K562 (cell line): ENCODE data around the gene ARHGAP31.

Source experiments
- ARID2 ChIP-seq: fragments of 450-650 bp; IDR thresholded peaks from 2 replicates; pipeline ENCODE4 v1.6.1; 2017; ENCODE audit warnings: antibody characterized with exemption, mild to moderate bottlenecking
- CHCHD3 ChIP-seq: fragments of 250-450 bp; sonication (Bioruptor Pico); IDR thresholded peaks from 2 replicates; pipeline ENCODE4 v2.1.2; 2022; ENCODE audit warnings: mild to moderate bottlenecking
- JUN ChIP-seq, 2 experiments: sonication (generic) in 1 of 2; formaldehyde crosslinking in 1 of 2; IDR thresholded peaks; 2 replicates each; pipeline versions ENCODE4 v1.6.1 to v1.8.0; 2012 to 2022; ENCODE audit warnings: borderline replicate concordance in 2 of 2, mild to moderate bottlenecking in 2 of 2, improper control_type of control experiment in 1 of 2, low read depth in 1 of 2, low read length in 1 of 2, missing genetic modification reagents in 1 of 2
- KLF6 ChIP-seq: fragments of 250-450 bp; sonication (Bioruptor Pico); IDR thresholded peaks from 2 replicates; pipeline ENCODE4 v1.4.0; 2020; ENCODE audit warnings: mild to moderate bottlenecking, moderate library complexity, borderline replicate concordance
- MAZ ChIP-seq, 2 experiments: fragments of 450-650 bp in 1 of 2; sonication (generic) in 1 of 2; formaldehyde crosslinking; IDR thresholded peaks in 1 of 2; conservative IDR thresholded peaks in 1 of 2; 2 replicates each; pipeline versions ENCODE4 v1.4.0 to v1.5.0; 2020; ENCODE audit warnings: mild to moderate bottlenecking in 1 of 2, missing genetic modification reagents in 1 of 2
- ZNF121 ChIP-seq: sonication (generic); formaldehyde crosslinking; conservative IDR thresholded peaks from 2 replicates; pipeline ENCODE4 v1.8.0; 2022; ENCODE audit warnings: missing genetic modification reagents
- TF ChIP-seq, protein P1 (sequence below), 2 experiments: fragments of 450-650 bp; formaldehyde crosslinking in 1 of 2; IDR thresholded peaks; 2 replicates each; pipeline versions ENCODE4 v1.4.0 to v1.6.1; 2014 to 2020; ENCODE audit warnings: mild to moderate bottlenecking in 2 of 2, borderline replicate concordance in 1 of 2, low read depth in 1 of 2
- TF ChIP-seq, protein P2 (sequence below), 3 experiments: IDR thresholded peaks in 2 of 3; conservative IDR thresholded peaks in 1 of 3; 2 replicates each; pipeline ENCODE4 v1.5.1; 2011 to 2012; ENCODE audit warnings: low read length in 3 of 3, mild to moderate bottlenecking in 3 of 3, control low read depth in 2 of 3, improper control_type of control experiment in 1 of 3, inconsistent platforms in 1 of 3, low read depth in 1 of 3, mixed read lengths in 1 of 3, moderate library complexity in 1 of 3; ENCODE audit not compliant: insufficient read depth in 2 of 3

DNA sequence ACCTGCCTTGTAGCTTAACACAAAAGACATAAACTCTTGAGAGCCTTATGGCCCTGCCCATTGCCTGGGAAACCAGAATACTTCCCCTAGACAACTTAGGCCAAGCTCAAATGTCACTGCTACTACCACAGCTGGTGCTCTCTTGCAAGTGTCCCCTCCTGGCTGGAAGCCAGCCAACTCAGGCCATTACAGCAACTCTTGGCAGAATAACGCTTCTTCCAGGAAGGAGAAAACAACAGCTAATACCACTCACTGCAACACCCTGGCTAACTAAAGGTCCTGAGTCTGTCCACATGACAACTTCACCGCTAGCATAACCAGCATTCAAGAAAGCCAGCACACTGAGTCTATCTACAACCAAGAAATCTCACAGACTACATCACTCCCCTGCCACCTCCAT is 48.4 kb upstream of the ARHGAP31 start:
- TF ChIP-seq, protein P1, sequence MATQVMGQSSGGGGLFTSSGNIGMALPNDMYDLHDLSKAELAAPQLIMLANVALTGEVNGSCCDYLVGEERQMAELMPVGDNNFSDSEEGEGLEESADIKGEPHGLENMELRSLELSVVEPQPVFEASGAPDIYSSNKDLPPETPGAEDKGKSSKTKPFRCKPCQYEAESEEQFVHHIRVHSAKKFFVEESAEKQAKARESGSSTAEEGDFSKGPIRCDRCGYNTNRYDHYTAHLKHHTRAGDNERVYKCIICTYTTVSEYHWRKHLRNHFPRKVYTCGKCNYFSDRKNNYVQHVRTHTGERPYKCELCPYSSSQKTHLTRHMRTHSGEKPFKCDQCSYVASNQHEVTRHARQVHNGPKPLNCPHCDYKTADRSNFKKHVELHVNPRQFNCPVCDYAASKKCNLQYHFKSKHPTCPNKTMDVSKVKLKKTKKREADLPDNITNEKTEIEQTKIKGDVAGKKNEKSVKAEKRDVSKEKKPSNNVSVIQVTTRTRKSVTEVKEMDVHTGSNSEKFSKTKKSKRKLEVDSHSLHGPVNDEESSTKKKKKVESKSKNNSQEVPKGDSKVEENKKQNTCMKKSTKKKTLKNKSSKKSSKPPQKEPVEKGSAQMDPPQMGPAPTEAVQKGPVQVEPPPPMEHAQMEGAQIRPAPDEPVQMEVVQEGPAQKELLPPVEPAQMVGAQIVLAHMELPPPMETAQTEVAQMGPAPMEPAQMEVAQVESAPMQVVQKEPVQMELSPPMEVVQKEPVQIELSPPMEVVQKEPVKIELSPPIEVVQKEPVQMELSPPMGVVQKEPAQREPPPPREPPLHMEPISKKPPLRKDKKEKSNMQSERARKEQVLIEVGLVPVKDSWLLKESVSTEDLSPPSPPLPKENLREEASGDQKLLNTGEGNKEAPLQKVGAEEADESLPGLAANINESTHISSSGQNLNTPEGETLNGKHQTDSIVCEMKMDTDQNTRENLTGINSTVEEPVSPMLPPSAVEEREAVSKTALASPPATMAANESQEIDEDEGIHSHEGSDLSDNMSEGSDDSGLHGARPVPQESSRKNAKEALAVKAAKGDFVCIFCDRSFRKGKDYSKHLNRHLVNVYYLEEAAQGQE (IDR thresholded peaks at IDR 0.05; ENCODE audit: borderline replicate concordance): no peak
- TF ChIP-seq, protein P1 (CRISPR knock-in tag; IDR thresholded peaks at IDR 0.05; ENCODE audit: low read depth): no peak
- TF ChIP-seq ARID2: no peak
- TF ChIP-seq MAZ (CRISPR knock-in tag; conservative IDR thresholded peaks at IDR 0.05 in 1 of 2, IDR thresholded peaks at IDR 0.05 in 1 of 2): no peak
- no peak for TF ChIP-seq CHCHD3 (CRISPR knock-in tag)
- TF ChIP-seq KLF6 (CRISPR knock-in tag): no peak
- no peak for TF ChIP-seq JUN (IDR thresholded peaks at IDR 0.05; ENCODE audit: borderline replicate concordance, low read depth, low read length)
- TF ChIP-seq JUN (CRISPR knock-in tag; IDR thresholded peaks at IDR 0.05; ENCODE audit: borderline replicate concordance): no peak
- TF ChIP-seq ZNF121 (CRISPR knock-in tag): no peak
- TF ChIP-seq, protein P2, sequence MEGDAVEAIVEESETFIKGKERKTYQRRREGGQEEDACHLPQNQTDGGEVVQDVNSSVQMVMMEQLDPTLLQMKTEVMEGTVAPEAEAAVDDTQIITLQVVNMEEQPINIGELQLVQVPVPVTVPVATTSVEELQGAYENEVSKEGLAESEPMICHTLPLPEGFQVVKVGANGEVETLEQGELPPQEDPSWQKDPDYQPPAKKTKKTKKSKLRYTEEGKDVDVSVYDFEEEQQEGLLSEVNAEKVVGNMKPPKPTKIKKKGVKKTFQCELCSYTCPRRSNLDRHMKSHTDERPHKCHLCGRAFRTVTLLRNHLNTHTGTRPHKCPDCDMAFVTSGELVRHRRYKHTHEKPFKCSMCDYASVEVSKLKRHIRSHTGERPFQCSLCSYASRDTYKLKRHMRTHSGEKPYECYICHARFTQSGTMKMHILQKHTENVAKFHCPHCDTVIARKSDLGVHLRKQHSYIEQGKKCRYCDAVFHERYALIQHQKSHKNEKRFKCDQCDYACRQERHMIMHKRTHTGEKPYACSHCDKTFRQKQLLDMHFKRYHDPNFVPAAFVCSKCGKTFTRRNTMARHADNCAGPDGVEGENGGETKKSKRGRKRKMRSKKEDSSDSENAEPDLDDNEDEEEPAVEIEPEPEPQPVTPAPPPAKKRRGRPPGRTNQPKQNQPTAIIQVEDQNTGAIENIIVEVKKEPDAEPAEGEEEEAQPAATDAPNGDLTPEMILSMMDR (IDR thresholded peaks at IDR 0.05 in 2 of 3, conservative IDR thresholded peaks at IDR 0.05 in 1 of 3; ENCODE audit: insufficient read depth in 2 of 3, low read depth in 1 of 3, low read length in 3 of 3): no peak
